Hematopoietic multipotent progenitor cell (in vitro differentiated cells): ENCODE results near the gene MAP4. TPM values are rescaled to one million over a fixed set of nuclear protein-coding genes. Genes with fewer than 3 reads are reported as not detected.
"Not testable (repeated sequence)": the region's sequence is repeated elsewhere in the genome, so short reads cannot be mapped to it uniquely, and the experiment has no call there.

Experiments
- DNase-seq, 3 donors: peaks; one replicate each; pipeline ENCODE4 v3.0.0-alpha.2; 2011 to 2015; ENCODE audit warnings: low read depth in 2 of 3, low spot score in 2 of 3
- total RNA-seq: library from RNA; depleted of rRNA; stranded (reverse); fragments of >200 nt; gene quantifications from one replicate; pipeline ENCODE4 v1.2.3, GENCODE V29; 2012

The MAP4 gene
- total RNA-seq, 1 donor, result 23.7 TPM

DNA sequence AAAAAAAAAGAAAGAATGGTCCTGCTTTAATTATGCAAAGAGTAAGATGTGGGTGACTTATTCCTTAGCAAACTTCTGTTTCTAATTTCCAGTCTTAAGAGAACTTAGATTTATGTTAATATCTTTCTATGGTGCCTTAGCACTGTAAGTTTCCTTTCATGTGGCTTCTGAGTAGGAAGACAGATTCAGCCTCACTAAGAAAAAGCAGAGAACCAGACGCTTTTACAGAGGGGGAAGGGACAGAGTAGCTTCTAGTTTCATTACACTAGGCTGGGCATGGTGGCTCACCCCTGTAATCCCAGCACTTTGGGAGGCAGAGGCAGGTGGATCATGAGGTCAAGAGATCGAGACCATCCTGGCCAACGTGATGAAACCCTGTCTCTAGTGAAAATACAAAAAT, 118.3 kb downstream of the MAP4 start:
- no peak for DNase-seq

DNA sequence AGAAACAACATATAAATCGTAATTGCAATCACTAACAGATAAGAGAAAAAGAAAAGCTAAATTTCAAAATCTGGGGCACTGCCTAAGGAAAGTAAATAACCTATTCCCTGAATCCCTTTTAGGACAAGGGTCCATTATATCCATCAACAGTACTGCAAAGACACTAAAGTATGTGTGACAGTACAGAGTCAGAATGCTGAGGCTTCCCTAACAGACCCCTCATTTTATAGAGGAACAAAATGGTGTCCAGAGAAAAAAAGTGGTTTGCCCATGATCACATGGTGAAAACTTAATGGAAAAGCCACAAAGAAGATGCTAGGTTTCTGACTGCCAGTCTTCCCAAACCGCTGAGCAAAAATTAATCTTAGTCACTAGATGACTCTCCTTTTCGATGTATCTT, 119.5 kb downstream of the MAP4 start:
- no peak for DNase-seq

DNA sequence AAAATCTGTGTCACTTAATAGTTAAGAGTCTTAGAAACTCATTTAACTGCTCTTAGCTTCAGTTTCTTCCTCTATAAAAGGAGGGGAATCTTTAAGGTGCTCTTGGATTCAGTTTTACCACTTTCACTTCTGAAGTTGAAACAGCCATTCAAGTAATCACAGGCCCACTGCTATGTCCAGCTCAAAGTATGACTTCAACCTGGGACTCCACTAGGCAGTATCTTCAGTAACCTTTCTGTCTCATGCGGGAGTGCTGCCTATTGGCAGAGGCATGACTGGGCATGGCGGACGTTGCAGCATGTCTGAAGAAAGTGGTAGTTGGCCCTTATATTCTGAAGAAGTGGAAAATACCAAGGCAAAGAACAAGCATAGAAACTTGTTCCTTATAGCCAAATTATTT, 121.0 kb downstream of the MAP4 start:
- DNase-seq, result no peak

DNA sequence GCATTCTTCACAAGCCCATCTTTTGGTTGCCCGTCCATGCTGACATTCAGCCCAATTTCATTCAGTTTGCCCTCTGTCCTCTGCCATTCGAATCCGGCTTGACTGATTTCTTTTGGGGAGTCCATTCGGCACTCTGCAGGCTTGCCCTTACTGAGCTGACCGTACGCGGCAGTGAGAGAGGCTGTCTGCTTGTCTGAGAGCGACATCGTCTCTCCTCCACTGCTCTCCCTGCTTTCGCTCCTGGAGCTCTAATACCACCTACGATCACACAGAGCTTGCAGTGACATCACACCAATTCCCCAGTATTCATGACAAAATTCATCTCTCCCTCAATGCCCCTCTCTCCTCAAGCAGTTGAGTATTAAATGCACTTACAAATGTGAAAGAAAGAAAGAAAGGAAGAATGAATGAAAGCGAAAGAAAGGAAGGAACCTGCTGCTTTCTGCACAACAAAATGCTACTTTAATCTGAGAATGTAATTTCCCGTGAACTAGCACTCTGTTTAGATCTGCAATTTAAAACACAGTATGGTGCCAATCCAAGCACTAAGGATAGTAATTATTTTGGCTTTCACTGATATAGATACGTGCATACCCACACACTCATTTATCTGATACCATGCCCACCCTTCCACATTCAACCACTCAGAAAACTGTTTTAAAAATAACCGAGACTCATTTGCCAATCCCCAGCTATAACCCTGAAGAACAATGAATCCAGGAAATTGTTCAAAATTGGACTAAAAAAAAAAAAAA, 123.8 kb downstream of the MAP4 start:
- no peak for DNase-seq

DNA sequence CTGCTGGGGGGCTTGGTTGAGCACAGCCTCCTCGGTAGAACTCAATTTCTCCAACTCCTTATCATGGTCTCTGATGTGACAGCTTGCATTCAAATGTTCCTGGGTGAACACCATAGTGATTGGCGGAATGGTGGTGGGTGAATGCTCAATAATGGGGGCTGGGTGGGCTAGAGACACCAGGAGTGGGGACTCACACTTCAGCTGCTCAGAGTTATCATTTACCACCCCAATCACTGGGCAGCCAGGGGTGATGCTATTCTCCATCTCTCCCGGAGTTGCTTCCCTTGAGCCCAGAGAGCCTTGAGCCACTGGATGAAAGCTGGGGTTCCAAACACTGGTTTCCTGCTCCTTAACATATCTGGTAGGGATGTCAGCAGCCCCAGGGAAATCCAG, 124.6 kb downstream of the MAP4 start:
- no peak for DNase-seq

DNA sequence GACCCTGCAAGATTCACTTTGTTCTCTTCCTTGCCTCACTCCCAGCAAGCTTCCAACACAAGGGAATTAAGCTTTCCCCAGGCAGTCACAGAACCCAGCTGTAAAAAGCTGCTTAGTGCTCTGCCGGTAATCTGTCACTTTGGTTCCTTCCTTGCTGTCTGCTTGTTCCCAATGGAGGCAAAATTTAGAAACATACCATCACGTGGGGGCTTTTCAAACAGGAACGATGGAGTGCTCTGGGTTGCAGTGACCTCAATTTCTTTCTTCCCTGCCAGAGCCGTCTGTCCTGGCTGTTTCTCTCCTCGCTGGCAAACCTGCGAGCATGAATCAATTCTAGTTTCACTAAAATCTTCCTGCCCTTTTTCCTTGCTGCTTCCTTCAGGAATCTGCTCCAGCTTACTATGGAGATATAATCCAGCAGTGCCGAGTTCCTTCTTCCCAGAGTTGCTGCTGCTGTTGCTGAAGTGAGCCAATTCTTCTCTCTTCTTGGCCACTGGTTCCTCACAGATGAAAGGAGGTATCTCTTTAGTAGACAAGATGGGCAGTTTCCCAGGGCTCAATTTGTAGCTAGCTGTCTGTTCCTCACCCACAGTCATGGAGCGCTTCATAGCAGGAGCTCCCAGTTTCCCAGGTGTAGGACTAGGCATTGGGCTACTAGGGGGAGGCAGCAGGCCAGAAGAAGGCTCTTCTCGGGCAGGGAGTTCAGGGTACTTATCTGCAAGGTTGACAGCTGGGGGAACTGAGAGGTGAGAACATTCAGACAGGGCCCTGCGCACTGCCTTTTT, 125.2 kb downstream of the MAP4 start:
- no peak for DNase-seq

DNA sequence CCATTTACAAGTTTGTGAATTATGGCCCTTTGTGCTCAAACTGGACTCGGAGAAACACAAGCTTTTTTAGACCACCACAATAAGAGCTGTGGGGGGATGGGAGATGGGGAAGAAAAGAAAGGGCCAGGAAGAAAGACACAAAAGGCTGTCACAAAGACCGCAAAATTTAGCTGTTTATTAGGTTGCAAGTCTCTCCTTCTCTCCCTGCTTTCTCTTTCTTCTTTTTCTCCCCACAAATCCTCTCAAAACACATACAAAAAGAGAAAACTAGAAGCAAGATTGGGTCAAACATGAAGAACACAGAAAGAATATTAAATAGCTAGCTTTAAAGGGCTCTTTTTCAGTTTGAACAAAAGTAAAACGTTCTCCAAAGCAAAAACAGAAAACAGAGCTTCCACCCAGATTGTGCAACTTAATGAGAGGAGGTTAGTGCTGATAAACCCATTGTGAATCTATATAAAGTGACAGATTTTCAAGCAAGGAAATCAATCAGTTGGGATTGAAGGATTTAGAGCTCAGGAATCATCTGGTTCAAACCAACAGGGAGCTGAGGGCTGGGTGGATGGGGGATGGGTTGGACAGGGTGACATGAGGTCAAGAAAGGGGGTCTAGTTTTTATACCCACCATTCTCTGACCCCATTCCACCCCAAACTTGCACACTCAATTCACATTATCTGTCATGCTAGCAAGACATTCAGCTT, 125.9 kb downstream of the MAP4 start:
- DNase-seq, result no peak

DNA sequence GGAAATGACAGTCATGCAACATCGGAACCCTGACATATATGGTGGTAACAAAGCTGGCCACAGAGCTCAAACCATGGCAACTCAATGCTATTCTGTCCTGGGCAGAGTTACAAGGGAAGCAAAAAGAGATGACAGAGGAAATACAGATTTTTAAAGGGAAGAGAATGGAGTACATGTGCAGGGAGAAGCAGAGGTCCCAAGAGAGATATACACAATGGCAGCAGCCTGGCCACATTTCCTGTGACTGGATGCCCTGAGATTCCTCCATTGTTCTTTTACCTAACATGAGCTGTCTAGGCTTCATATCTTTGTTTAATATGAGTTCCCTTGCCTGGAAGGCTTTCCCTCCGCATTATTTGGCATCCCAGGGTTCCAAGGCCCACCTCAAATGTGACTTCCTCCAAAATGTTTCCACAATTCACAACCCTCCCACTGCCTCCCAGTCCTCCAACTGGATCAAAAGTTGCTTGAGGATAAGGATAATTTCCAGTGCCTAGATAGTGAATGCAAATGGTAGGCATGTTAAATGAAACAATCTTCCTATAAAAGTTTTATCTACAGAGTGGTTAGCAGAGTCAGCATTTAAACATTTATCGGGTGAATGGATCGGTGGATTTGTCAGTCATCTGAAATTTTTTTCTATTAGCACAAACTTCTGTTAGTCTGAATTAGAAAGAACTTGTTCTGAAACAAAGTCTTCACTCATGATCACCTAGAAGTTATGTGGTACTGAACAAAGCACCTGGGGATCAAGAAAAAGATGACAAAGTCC, 127.0 kb downstream of the MAP4 start:
- DNase-seq, result no peak

DNA sequence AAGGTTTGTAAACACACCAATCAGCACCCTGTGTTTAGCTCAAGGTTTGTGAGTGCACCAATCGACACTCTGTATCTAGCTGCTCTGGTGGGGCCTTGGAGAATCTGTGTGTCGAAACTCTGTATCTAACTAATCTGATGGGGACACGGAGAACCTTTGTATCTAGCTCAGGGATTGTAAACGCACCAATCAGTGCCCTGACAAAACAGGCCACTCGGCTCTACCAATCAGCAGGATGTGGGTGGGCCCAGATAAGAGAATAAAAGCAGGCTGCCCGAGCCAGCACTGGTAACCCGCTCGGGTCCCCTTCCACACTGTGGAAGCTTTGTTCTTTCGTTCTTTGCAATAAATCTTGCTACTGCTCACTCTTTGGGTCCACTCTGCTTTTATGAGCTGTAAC, 128.2 kb downstream of the MAP4 start:
- DNase-seq, result not testable (repeated sequence)

DNA sequence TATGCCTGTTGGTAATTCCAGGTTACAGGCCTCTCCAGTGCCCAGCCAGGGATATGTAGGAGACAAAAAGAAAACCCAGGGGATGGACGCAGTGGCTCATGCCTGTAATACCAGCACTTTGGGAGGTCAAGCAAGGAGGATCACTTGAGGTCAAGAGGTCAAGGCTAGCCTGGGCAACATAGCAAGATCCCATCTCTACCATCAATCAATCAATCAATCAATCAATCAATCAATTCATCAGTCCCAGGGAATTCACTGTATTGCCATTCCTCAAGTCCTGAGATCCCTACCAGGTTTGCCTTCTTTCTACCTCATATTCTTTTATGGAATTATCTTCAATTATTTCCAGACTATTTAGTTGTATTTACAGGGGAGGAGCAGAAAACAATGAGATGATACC, 131.0 kb downstream of the MAP4 start:
- DNase-seq, result no peak

DNA sequence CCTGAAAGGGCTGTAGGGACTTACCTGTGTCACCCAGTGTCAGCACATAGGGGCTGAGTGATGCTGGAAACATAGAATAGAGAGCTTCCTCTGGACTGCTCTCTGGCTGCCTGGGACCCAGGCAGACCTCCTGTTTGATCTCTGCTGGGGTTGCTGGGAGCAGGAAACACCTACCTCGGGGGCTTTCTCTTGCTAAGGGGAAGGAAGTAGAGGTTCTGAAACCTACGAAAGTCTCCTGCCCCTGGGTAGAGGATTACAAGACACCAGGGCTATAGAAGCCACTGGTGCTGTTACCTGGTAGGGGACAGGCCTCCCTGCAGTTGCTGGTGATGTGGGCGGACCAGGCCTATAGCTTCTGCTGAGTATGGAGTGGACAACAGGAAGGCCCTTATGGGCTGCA, 131.6 kb downstream of the MAP4 start:
- no peak for DNase-seq

DNA sequence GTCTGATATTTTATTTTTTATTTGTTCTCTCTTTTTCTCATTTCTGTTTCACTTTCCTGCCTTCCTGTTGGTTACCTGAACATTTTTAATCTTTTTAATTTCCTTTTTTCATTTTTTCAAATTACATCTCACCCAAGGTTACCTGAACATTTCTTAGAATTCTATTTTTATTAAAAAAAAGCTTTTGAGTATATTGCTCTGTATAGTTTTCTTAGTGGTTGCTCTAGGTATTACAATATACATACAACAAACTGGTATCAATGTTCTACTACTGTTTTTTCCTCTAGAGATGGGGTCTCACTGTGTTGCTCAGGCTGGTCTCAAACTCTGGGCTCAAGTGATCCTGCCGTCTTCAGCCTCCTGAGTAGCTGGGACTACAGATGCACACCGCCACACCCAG, 133.9 kb downstream of the MAP4 start:
- no peak for DNase-seq

DNA sequence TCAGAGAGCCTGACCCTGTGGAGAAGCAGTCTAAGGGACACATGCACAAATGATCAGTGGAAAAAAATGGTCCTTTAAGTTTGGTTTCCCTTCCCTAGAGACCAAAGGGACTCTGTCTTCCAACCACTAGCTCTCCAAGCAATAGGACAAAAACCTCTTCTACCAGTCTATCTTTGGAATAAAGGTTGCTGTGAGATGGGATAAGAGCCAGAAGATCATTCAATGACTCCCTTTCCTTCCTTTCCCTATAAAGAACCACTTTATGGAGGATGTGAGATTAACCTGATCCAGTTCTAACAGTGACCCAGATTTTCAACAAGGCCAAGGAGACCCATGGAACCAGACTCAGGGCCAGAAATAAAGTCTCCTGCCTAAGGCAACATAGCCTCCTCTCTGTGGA, 138.5 kb downstream of the MAP4 start:
- DNase-seq, result no peak

DNA sequence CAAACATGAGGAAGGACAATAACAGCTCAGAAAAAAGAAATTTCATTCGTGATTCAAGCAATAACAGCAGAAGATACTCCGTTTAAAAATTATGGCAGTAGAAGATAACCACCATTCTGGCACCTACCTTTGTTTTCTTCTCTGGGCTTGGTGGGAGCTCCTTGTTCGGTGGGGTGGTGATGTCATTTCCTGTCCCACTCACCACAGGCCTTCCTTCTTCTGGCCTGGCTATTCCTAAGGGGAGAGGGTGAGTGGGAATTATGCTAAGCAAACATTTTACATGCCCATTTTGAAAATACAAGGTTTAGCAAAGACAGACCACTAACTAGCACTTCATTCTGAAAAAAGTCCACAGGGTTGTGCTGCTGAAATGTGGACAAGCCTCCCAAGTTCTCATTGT, 138.9 kb downstream of the MAP4 start:
- DNase-seq, result no peak

DNA sequence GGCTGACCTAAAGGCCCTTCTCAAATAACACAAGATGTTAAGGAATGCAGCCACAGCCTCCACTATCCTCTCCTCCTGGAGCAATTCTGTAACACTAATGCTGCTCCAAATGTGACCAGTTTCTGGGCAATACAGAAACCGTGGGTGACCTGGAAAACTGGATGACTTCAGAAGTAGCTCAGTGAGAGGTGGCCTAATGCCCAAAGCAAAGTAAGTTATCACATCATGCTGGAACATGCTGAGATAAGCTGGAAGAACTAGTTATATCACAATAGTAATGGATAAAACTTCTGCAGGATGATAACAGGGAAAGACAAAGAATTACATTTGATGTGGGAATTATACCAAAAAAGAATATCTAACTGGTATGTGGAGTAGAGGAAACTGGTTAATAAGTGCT, 141.3 kb downstream of the MAP4 start:
- no peak for DNase-seq

DNA sequence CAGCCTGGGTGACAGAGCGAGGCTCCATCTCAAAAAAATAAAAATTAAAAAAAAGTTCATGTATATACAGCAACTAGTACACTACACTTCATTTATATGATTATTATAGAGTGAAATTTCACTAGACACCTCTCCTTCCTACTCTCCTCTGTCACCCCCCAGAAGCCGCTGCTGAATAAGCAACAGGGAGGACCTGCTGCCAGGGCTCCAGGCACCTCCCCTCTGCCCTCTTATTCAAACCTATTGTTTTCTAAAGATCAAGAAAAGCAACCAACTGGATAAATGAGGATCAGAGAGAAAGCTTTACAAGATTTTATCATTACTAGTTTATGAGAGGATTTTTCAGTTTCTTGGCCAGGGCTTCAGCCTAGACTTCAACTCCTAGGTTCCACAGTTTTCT, 141.8 kb downstream of the MAP4 start:
- no peak for DNase-seq

DNA sequence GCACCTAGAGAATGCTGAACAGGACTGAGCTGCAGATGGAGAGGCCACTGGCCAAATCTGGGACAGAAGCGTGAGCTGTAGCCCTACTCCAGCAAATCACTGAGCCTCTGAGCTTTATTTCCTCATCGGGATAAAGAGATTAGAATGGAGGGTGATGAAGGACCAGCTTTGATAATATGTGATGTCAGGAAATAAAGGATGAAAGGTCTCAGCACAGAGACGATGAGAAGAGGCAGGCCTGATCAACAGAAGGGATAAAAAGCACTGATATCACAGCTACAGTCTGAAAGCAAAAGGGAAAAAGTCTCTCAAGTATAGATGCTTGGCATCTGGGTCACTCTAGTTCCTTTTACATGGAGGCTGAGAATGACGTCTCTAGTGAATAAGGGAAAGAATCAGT, 143.3 kb downstream of the MAP4 start:
- DNase-seq, result no peak

DNA sequence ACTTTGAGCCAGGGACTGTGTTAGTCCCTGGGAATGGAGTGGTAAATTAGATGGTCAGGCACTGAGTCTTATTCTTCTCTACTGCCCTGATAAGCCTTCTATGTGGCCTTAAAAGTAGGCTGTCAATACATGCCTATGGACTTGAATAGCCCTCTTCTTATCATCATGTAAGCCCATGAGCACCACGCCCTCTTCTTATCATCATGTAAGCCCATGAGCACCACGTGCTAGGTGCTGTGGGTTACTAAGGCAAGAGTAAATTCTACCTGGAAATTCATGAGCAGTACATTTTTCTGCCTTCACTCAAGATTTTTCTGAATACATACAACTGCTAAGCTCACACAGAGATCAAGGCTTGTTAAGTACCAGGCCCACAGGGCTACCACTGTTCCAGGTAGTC, 144.8 kb downstream of the MAP4 start:
- no peak for DNase-seq

DNA sequence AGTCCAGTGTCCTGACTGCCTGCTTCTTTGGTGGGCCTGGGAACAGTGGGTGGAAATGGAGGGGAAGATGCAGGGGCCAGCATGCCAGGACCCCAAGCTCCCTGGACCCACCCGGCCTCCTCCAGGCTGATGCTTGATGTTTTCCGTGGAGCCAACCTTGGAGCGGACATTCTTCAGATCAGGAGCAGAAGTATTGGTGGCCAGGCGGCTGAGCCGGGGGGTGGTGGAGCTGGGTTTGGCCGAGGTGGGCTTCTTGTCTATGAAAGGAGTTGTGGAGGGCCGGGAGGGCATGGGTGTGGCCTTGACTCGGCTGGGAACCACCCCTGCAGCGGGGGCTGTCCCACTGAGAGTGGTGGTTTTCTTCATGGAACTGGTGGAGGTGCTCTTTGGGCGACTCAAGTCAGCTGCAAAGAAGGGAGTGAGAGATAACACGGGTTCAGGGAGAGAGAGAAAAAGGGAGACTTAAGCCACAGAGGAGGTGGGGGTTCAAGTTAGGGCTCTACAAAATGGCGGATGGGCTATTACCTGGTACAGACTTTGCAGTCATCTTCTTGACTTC, 145.4 kb downstream of the MAP4 start:
- DNase-seq, result no peak

DNA sequence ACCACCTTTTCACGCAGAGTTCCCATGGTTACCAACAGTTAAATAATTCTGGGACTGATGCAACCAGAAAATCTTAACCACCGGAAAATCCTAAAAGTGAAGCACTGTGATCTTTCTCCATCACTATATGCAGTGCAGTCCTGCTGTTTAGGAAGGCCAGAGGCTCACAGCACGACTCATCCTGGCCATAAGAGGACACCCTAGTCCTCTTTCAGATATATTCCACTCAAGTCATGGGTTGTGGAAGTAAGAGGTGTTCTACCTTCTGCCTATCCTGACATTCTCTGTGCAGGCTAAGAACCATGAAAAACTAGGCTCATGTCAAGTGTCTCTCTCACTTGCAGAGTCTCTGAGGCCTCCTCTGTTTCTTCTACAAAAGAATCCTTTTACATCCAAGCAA, 146.1 kb downstream of the MAP4 start:
- no peak for DNase-seq

DNA sequence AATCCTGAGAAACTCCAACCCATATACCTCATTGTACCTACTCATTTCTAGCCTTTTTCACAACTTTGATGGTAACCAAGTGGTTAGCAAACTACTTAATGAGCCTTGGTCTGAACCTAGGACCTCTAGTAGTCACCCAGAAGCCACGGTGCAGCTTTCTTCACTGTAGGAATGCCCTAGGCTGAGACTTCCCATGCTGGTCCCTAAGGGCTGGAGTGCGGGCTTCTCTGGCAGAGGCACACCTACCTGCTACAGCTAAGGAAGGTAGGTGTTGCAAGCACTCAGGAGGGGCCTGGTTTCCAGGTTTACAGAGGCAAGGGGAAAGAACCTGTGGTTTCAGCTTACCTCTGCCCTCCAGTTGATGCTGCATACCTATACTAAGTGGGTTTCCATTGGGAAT, 147.9 kb downstream of the MAP4 start:
- DNase-seq, result no peak
